Lower lobe of right lung (tissue), 2 donors: ENCODE measurements around the gene NES. TPM values are rescaled to one million over a fixed set of nuclear protein-coding genes. Genes with fewer than 3 reads are reported as not detected.

ENCODE experiments used
- ATAC-seq, 2 donors: fragments of 200-7000 bp; cut with Tn5 transposase; one replicate each; pipeline ENCODE4 v1.9.1; 2020 to 2022; ENCODE audit warnings: mild to moderate bottlenecking in 2 of 2, moderate library complexity in 2 of 2
- DNase-seq: peaks from one replicate; pipeline ENCODE4 v3.0.0-alpha.2; 2020
- H3K27ac ChIP-seq: fragments of 200-600 bp; one replicate; pipeline ENCODE4 v1.8.0; 2022
- H3K27me3 ChIP-seq: fragments of 200-600 bp; one replicate; pipeline ENCODE4 v1.8.0; 2022; ENCODE audit warnings: low read depth
- H3K36me3 ChIP-seq: fragments of 200-600 bp; one replicate; pipeline ENCODE4 v1.8.0; 2022; ENCODE audit warnings: mild to moderate bottlenecking
- H3K4me1 ChIP-seq: fragments of 200-600 bp; one replicate; pipeline ENCODE4 v1.8.0; 2022
- H3K4me3 ChIP-seq: fragments of 200-600 bp; one replicate; pipeline ENCODE4 v1.8.0; 2022; ENCODE audit warnings: mild to moderate bottlenecking
- H3K9me3 ChIP-seq: fragments of 200-600 bp; one replicate; pipeline ENCODE4 v1.8.0; 2022
- CTCF ChIP-seq: fragments of 200-600 bp; IDR thresholded peaks from one replicate; pipeline ENCODE4 v1.8.0; 2022; ENCODE audit warnings: antibody characterized with exemption, mild to moderate bottlenecking
- intact Hi-C: fragments of 100-400 bp; cut with DNase I; formaldehyde crosslinking; loops from one replicate; pipeline ENCODE4 v1.11.0; 2022
- total RNA-seq: library from RNA; stranded (reverse); fragmentation: NEBNext Ultra II Directional; extraction: Animal tissue kit (Norgen Biotek cat#: 25700); gene quantifications from one replicate; pipeline ENCODE4 v1.2.1, GENCODE V29; 2021
- donor health status: DM: no; HTN: yes; CAD: no; lungs with severe emphysema.

NES gene
- total RNA-seq, 1 donor from 2014 or later: 39.8 TPM

DNA sequence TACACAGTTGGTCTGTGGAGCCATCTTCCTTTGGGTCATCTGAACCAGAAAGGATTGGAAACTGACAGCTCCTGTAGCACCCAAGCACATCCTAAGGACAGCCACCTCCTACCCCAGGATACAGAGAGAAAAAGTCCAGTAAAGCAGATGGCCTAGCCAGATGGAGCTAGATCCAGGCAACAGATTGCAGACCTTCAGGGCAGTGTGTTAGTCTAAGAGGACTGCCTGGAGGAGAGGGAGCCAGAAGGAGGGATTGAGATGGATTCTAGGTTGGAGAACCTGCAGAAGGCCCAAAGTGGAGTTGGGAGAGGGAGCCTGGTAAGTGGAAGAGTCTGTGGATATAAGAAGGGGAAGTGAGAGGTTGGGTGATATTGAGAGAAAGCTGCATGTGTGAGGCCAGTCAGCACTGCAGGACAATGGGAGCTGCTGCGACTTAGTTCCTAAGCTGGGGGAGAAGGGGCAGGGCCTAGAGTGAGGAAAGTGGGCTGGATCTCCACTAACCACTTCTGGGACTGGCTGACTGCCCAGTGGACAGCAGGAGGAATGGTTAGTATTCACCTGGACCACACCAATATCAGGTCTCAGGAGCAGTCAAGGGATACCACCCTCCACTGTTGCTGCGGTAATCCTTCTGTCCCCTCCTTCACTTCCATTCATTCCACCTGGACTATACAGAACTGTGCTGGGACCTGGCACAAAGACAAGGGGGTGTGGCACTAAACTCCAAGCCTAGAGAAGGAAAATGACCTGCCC is 21.9 kb downstream of the NES start:
- peaks cover 44% of the 10 kb centered on the region for H3K27me3 ChIP-seq
- H3K4me3 ChIP-seq: no peak overlapping the region
- no peaks in the 10 kb centered on the region for H3K9me3 ChIP-seq
- ATAC-seq: no peak
- TF ChIP-seq CTCF: no peak
- H3K4me1 ChIP-seq: peaks cover 32% of the 10 kb centered on the region
- intact Hi-C loops: no loop called here
- no peak for DNase-seq
- no peak overlapping the region for H3K27ac ChIP-seq
- no peaks in the 10 kb centered on the region for H3K36me3 ChIP-seq

DNA sequence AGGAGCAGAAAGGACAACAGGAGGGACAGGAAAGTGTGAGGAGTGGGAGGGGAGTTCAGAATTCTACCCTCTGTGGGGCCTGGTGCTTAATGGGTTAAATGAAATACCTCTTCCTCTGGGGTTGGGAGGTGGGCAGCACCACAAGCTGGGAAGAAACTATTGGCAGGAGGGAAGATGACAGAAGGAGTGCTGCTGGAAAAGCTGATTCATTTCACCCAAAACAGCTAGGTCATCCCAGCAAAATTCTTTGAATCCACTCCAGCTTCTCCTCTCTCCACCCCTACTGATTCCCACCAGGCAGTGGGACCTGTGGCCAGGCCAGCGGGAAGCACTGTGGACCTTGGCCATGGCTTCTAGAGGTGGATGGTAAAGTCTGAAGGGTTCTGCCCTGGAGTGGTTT is 22.5 kb downstream of the NES start:
- ATAC-seq: no peak
- no peak overlapping the region for H3K27ac ChIP-seq
- peaks cover 44% of the 10 kb centered on the region for H3K27me3 ChIP-seq
- intact Hi-C loops: no loop called here
- no peak overlapping the region for H3K4me3 ChIP-seq
- no peak for DNase-seq
- peaks cover 26% of the 10 kb centered on the region for H3K4me1 ChIP-seq
- H3K36me3 ChIP-seq: no peaks in the 10 kb centered on the region
- H3K9me3 ChIP-seq: no peaks in the 10 kb centered on the region
- no peak for TF ChIP-seq CTCF

DNA sequence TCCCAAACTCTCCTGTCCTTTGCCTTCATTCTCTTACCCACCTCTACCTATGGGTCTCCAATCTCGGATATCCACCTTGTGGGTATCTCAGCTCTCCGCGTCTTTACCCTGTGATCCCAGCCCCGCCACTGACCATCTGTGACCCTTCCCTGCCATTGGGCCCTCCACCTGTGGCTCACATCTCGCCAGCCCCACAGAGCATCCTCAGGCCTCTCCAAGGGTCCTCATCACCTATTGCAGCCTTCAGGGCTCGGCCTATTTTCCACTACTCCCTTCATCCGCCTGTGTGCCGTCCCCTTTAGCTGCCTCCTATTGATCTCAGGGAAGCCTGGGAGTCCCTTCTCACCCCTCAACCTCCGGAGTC is 24.2 kb downstream of the NES start:
- intact Hi-C loops: no loop called here
- DNase-seq (no peak), ATAC-seq (no peak)
- Histone ChIP-seq H3K4me1 (peaks cover 16% of the 10 kb centered on the region), H3K27me3 (peaks cover 52% of the 10 kb centered on the region), H3K27ac (no peak overlapping the region), H3K9me3 (no peaks in the 10 kb centered on the region), H3K36me3 (no peaks in the 10 kb centered on the region), H3K4me3 (no peak overlapping the region)
- no peak for TF ChIP-seq CTCF

GRCh38 chr1:156652131-156652991 is 24.8 kb downstream of the NES start:
- no peak overlapping the region for H3K27ac ChIP-seq
- no peak overlapping the region for H3K4me3 ChIP-seq
- DNase-seq (no peak), ATAC-seq (no peak)
- TF ChIP-seq CTCF: no peak
- intact Hi-C loops: no loop called here
- peaks cover 10% of the 10 kb centered on the region for H3K4me1 ChIP-seq
- H3K9me3 ChIP-seq: no peaks in the 10 kb centered on the region
- peaks cover 58% of the 10 kb centered on the region for H3K27me3 ChIP-seq
- no peaks in the 10 kb centered on the region for H3K36me3 ChIP-seq

GRCh38 chr1:156648951-156649350 is 28.3 kb downstream of the NES start:
- intact Hi-C loops: no loop called here
- peaks cover 69% of the 10 kb centered on the region for H3K27me3 ChIP-seq
- TF ChIP-seq CTCF: no peak
- no peak for DNase-seq
- H3K9me3 ChIP-seq: no peaks in the 10 kb centered on the region
- no peaks in the 10 kb centered on the region for H3K36me3 ChIP-seq
- H3K27ac ChIP-seq: no peak overlapping the region
- no peak overlapping the region for H3K4me3 ChIP-seq
- no peak for ATAC-seq
- H3K4me1 ChIP-seq: no peaks in the 10 kb centered on the region
